NCI-H524 treated with DMSO at 0.1 percent for 48 hours (cell line): ENCODE measurements around the gene HTR4.
"Not testable (repeated sequence)": the region's sequence is repeated elsewhere in the genome, so short reads cannot be mapped to it uniquely, and the experiment has no call there.

ENCODE experiments used
- DNase-seq: peaks from one replicate; lab custom pipeline; 2025; lab: John Stamatoyannopoulos, UW

HTR4 gene, protein sequence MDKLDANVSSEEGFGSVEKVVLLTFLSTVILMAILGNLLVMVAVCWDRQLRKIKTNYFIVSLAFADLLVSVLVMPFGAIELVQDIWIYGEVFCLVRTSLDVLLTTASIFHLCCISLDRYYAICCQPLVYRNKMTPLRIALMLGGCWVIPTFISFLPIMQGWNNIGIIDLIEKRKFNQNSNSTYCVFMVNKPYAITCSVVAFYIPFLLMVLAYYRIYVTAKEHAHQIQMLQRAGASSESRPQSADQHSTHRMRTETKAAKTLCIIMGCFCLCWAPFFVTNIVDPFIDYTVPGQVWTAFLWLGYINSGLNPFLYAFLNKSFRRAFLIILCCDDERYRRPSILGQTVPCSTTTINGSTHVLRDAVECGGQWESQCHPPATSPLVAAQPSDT

DNA sequence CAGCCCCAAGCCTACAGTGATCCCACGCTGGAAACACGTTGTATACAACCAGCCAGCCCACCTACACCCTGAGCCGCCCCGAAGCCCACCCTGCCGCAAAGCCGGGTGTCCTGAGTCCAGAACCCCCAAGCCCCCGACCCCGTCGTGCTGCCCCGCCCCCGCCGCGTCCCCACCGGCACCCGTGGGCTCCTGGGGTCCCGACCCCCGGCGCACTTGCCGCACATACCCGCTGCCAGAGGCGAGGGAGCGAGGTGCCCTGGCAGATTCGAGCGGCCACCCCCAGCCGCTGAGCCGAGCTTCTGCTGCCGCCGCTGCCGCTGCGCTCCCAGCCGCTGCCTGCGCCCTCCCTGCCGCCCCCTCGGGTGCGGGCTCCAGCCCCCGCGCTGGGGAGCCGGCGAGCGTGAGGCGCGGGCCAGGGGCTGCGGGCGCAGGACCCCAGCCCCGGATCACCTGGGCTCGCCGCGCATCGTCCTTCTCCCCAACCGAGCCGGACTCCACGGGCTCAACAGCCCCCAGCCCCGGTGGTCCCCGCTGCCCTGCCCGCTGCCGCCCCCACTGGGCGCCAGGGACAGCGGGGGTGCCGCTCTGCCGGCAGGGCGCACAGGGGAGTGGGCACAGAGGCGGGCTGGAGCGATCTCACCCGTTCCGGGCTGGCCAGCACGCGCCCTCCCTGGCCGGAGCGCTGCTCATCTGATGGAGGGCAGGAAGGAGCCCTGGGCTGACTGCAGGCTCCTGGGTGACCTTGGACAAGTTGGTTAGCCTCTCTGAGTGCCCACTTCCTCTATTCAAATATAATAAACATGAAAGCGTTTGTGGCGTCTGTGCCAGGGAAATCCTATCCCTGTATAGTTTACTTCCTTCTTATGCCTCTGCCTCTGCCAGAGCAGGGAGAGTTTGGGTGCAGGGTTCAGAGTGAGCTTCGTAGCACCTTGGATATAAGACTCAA, at the start of gene HTR4:
Gene HTR4, minus strand, starts transcription at position 692 of the 946 bp plus-strand sequence. CDS start 17,513 bp downstream, outside the sequence.
- no peak for DNase-seq

DNA sequence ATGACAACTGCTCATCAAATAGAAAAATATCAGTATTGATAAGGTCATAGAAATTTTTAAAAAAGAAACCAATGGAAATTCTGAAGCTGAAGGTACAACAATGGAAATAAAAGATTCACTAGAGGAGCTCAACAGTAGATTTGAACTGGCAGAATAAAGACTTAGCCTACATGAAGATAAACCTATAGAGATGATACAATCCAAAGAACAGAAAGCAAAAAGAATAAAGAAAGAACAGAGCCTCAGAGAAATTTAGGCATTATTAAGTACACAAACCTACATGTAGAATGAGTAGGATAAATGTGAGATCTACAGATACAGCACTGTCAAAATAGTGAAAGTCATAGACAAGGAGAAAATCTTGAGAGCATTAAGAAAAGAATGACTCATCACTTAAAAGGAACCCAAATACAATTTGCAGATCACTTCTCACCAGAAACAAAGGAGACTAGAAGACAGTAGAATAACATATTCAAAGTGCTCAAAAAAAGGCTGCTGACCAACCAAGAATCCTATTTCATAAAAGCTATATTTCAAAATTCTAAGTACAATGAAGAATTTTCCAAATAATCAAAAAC, 47.8 kb upstream of the HTR4 start:
- DNase-seq = no peak

DNA sequence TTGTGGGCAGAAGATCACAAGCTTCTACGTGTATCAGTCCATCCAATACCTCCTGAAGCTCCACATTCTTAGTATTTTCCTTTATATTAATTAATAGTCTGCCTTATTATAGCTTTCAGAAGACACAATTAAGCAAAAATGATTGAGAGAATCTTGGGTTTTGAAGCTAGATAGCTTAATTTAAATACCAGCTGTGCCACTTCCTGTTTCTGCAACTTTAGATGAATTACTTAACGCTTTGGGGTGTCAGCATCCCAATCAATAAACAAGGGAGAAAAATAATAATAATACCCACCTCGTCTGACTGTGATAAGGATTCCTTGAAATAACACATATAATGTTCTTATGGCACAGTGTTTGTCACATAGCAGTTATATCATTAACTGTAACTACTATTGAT, 44.7 kb upstream of the HTR4 start:
- no peak for DNase-seq

DNA sequence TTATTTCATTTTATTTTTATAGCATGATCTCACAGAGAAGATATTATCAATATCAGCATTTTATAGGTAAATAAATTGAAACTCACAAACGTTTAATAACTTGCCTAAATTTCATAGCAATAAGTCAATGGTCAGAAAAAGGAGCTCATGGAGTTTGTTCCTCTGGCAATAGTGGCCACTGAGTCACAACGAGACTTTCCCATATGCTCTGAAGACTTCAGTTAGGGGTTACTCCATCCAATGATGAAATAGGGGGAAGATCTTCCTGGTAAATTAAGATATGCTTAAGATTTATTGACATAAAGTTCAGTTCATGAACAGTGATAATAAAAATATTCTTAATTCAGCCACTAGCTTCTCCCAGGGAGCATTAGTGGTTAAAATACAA, 43.5 kb upstream of the HTR4 start:
- DNase-seq = no peak

DNA sequence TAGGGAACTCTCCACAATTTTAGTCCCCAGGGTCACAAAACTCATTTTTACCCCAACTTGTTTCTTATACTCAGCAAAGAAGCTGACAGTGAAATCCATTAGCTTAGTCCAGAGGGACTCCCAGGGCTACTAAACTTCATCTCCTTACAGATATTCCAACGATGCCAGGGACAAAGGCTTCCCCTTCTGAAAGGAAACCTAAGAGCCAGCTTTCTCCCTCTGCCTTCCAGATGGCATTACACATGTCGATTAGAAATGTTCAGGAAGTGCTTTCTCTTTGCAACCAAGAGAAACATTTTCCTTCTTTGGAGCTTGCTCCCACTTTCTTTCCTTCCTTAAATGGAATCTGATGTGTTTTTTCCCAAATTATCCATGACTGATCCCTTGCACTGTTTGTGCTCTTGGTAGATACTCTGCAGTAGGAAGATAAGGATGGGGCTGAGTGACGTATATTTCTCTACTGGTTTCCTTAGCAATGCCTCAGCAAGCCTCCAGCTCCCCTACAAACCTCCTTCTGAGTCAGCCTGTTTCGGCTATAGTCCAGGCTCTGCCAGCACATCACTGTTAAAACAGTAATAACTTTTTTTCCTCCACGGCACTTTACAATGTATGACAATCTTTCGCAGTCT, 43.0 kb upstream of the HTR4 start:
- no peak for DNase-seq

DNA sequence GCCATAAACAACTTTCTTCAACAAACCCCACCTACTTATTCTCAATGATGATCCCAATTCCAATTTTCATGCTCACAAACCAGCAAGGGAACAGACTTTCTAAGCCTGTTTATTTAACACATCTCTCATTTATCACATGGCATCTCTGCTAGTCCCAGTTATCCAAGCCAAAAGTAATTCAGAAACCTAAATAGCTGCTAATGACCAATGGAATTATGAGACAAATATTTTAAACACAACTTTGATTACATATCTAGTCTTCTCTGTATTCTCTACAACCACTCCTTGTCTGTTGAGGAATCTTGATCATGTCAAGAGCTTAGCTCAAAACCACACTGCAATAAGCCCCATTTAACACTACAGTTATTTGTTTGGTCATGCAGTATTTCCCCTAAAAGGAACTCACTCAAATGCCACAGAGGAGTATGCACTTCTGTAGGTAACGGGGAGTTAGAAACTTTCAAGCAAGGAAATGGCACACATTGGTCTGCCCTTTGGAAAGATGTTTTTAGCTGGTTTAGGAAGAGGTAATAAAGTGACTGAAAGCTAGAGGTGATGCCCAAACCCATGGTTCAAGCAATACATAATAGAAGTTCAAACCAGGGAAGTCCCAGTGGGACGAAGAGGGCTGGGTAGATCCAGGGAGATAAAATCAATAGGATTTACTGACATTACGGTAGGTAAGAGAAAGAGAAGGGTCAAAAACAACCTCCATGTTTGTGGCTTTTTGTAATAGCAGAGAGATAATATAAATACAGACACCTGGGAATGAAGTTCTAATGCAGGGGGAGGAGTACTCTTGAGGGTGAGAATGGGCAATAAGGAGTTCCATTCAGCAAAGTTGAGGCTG, 42.1 kb upstream of the HTR4 start:
- no peak for DNase-seq

DNA sequence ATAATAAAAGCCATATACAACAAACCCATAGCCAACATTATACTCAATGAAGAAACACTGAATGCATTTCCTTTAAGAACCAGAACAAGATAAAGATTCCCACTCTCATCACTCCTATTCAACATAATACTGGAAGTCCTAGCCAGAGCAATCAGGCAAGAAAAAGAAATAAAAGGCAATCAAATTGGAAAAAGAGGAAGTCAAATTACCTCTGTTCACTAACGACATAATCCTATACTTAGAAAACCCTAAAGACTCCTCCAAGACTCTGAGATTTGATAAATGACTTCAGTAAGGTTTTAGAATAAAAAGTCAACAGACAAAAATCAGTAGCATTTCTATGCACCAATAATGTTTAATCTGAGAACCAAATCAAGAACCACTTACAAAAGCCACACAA, 36.6 kb upstream of the HTR4 start:
- no peak for DNase-seq

DNA sequence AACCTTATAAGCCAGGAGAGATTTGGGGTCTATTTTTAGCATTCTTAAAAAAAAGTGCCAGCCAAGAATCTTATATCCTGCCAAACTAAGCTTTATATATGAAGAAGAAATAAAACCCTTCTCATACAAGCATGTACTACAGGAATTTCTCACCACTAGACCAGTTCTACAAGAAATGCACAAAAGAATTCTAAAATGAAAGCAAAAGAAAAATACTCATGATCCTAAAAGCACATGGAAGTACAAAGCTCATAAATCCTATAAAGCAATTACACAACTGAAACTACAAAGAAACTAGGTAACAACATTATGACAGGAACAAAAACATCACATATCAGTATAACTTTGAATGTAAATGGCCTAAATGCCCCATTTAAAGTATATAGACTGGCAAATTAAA, 34.5 kb upstream of the HTR4 start:
- DNase-seq = no peak

DNA sequence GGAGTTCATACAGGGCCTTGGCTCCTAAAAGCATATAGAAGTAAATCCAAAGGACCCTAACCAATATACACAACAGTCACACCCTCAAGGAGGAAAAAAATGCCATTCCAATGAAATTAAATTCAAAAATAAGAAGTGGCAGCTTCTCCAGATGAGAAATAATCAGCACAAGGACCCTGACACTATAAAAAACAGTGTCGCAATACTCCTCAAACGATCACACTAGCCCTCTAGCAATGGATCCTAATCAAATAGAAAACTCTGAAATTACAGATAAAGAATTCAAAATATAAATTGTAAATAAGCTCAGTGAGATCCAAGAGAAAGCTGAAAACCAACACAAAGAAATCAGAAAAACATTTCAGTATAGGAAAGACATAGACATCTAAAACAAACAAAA, 33.5 kb upstream of the HTR4 start:
- no peak for DNase-seq

DNA sequence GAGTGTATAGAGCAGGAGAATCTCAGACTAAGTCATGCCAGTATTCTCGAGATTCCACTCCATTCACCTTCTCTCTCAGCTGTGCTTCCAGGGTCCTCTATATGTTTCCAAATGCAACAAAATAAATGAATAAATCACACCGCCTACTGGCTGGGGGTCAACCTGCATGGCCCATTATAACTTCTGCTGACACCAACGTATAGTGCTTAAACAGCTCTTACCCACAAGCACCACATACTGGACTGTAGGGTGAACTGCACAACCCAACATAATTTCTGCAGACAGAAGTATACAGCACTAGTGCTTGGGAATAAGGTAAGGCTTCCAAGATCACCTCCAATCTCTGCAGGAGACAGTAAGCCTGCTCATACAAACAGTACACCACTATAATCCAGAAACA, 33.1 kb upstream of the HTR4 start:
- DNase-seq = peak; percentile 49

DNA sequence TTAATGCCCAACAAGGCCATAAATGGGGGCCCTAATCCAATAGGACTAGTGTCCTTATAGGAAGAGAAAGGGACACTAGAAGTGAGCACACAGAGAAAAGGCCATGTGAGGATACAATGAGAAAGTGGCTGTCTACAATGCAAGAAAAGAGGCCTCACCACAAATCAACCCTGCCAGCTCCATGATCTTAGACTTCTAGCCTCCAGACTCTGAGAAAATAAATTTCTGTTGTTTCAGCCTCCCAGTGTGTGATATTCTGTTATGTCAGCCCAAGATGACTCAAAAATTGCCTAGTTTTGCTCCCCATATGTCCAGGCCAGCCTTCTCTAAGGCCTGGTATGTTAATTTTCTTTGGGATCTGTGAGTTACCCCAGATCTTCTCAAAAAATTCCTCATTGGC, 32.3 kb upstream of the HTR4 start:
- no peak for DNase-seq

DNA sequence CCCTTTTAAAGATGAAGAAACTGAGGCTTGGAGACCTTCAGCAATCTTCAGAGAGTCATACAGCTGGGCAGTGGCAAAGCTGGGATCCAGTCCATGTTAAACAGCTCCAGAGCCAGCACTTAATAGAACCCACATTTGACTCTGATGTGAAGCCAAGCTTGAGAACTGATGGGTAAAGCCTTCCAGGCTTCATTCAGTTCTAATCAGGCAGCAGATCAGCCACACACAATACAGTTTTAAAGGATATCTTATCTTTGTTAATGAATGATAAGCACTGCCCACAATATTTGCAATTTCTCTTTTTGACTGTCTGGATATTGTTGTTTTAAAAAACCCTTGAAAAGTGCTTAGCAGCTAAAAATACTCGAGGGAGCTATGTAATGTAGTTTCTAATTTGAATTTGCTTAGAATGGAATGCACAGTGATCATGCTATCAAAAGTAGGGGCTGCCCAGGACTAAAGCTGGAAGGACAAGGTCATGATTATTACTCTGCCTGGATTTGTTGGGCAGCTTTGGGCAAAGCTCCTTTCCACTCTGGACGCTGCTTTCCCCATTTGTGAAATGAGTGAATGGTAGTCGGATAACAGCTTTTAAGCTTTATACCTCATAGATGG, 31.3 kb upstream of the HTR4 start:
- no peak for DNase-seq

DNA sequence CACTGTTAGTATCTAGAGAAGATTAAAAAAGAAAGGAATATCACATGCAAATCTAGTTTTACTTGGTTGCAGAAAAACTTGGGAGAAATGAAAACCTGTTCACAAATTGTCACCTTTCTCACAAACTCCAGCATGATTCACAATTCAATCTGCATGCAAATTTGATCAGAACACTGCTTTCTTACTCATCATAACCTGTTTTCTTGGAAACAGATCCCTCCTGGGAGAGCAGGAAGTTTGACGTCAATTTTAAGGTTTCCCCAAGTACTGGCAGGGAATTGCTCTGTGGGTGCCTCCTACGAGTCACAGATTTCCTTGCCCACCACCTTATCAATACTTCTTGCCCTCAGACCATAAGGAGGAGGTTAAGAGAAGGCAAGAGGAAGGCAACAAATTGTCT, 30.2 kb upstream of the HTR4 start:
- no peak for DNase-seq

DNA sequence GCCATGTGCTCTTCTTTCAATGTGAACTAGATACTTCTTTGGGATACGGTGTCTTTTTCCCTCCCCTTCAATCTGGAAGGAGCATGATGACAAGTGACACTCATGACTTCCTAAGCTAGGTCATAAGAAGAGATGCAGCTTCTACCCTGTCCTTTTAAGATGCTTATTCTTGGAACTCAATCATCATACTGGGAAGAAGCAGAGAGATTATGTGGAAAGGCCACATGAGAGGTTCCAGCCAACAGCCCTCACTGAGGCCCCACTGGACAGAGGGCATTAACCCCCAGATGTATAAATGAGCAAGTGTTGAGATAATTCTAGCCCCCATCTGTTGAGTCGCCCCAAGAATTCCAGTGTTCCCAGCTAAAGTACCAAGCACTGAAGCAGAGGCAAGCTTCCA, 29.3 kb upstream of the HTR4 start:
- no peak for DNase-seq

DNA sequence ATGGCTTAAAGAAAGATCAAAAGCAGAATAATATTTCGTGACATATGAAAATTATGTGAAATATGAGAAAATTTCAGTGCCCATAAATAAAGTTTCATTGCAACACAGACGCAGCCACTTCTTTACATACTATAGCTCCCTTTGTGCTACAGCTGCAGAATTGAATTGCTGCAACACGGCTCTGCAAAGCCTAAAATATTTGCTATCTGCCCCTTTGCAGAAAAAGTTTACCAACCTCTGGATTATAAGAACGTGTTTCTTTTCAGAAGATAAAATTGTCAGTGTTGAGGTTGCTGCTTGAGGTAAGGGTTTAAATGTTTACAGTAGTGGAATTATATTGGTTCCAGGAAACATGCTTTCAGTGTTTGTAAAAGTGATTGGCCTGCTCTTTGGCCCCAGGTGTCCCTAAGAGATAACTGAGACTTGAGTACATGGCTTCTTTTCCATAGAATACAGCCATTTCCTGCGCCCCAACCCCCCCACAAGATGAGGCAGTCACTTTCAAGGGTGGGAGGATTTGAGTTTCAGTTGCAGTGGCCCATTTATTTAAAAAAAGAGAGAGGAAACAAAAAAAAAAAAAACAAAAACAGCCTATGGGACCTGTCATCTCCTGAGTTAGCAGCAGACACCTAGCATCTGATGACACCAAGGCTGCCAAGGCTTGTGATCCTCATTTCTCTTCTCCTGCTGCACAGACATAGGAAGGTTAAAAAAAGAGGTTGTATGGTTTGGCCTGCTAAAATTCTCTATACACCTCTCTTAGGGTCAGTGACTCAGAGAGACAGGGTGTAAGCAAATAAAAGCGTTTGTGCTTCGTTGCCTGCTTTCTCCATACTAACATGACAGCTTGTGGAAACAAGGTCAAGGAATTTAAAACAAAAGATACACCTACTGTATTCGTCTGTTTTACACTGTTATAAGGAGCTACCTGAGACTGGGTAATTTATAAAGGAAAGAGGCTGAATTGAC, 28.0 kb upstream of the HTR4 start:
- DNase-seq = no peak

DNA sequence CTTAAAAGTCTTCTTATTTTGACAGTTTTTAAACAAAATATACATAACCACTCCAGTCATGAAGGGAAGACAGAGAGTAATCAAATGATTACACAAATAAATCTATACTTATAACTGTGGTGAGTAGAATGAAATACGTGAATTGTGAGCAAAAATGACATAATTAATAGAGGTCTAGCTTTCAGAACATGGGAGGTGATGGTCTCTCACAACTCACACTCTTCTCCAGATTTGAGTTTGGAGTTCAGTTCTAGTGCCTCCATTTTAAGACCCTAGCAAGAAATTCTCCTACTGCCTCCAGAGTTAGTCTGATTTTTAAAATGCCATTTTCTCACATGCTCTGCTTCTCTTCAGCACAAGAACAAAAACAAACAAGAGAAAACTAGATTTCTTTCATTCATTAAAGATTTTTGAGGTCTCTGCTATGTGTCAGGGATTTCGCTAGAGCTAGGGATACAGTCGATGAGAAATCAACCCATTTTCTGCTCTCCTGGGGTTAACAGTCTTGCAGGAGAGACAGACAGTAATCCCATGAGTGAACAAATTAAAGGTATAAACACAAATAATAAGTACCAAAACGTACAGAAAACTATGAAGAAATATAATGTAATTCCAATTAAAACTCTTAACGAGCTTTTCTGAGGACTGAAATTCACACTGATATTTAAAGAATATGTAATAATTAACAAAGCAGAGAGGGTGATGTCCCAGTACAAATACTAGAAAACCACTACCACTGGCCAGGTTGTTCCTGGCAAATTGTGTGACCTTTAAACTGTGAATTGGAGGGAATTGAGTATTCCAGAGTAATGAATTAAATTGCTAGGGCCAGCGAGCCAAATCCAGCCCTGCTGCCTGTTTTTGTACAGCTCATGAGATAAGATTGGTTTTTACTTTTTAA, 27.1 kb upstream of the HTR4 start:
- DNase-seq = no peak

DNA sequence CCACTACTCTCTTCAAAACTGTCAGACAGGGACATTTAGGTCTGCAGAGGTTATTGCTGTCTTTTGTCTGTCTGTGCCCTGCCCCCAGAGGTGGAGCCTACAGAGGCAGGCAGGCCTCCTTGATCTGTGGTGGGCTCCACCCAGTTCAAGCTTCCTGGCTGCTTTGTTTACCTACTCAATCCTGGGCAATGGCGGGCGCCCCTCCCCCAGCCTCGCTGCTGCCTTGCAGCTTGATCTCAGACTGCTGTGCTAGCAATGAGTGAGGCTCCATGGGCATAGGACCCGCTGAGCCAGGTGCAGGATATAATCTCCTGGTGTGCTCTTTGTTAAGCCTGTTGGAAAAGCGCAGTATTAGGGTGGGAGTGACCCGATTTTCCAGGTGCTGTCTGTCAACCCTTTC, 19.4 kb upstream of the HTR4 start:
- DNase-seq = not testable (repeated sequence)

DNA sequence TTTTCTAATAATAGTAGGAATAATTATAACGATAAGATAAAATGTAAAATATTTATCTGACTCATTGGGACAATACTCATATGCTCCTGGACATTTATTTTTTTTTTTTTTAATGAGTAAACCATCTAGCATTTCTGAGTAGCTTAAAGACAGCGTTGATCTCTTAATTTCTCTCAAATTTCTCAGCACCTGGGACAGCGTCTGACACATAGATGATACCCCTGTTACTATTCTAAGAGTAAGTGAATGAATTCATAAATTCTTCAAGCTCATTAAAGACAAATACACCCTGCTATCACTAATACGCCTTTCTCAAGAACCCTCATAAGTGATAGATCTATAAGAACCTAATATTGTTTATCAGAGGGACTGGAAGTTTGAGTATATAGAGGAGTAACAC, 12.0 kb upstream of the HTR4 start:
- no peak for DNase-seq

DNA sequence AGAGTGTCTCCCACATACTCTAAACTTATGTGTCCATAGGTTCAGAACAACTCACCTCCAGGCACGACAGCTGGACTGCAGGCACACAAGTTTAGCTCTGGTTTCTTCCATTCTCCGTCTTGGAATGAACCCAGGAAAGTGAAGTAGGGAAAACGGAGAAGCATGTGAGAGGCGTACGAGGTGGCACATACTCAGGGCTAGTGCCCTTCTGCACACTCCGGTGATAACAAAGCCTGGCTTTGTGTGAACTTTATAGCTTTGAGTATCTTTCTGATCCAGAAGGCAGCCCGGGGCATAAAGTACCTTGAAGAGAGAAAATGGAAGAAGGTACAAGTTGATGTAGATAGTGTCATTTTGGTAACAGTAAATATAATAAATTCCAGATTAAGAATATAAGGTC, 11.1 kb upstream of the HTR4 start:
- no peak for DNase-seq
